ENCODE data around the gene MYO5A. TPM values are rescaled to one million over a fixed set of nuclear protein-coding genes. Genes with fewer than 3 reads are reported as not detected.
A peak's percentile ranks its signal among the peaks of the same experiment; 100 is the strongest.

Gene MYO5A
- polyA plus RNA-seq, 1 of the 3 experiments (the other 2 are of a cell fraction): 11.0 TPM

DNA sequence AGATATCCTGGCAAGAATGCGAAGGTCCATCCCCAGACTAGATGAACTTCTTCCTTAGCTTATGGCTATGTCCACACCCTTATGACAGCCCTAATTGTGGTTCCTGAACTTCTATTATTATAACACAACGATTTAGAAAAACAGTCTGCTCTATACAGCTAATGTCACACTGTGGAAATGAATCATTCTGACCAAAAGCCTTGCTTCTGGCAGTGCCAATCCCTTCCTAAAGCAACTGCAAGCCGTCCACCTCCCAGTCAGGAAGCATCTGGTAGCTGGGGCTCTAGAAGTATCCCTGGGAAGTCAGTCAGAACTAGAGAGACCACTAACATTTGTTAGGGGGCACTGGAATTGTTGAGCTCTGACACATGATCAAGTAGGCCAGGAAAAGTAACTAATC, 45.0 kb downstream of the MYO5A start (continued):
- TF ChIP-seq, protein P1, sequence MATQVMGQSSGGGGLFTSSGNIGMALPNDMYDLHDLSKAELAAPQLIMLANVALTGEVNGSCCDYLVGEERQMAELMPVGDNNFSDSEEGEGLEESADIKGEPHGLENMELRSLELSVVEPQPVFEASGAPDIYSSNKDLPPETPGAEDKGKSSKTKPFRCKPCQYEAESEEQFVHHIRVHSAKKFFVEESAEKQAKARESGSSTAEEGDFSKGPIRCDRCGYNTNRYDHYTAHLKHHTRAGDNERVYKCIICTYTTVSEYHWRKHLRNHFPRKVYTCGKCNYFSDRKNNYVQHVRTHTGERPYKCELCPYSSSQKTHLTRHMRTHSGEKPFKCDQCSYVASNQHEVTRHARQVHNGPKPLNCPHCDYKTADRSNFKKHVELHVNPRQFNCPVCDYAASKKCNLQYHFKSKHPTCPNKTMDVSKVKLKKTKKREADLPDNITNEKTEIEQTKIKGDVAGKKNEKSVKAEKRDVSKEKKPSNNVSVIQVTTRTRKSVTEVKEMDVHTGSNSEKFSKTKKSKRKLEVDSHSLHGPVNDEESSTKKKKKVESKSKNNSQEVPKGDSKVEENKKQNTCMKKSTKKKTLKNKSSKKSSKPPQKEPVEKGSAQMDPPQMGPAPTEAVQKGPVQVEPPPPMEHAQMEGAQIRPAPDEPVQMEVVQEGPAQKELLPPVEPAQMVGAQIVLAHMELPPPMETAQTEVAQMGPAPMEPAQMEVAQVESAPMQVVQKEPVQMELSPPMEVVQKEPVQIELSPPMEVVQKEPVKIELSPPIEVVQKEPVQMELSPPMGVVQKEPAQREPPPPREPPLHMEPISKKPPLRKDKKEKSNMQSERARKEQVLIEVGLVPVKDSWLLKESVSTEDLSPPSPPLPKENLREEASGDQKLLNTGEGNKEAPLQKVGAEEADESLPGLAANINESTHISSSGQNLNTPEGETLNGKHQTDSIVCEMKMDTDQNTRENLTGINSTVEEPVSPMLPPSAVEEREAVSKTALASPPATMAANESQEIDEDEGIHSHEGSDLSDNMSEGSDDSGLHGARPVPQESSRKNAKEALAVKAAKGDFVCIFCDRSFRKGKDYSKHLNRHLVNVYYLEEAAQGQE (IDR thresholded peaks at IDR 0.05; ENCODE audit: low read depth, low read length): no peak
- no peak for TF ChIP-seq NRF1 (IDR thresholded peaks at IDR 0.05; ENCODE audit: low read depth, low read length)
- TF ChIP-seq, protein P2, sequence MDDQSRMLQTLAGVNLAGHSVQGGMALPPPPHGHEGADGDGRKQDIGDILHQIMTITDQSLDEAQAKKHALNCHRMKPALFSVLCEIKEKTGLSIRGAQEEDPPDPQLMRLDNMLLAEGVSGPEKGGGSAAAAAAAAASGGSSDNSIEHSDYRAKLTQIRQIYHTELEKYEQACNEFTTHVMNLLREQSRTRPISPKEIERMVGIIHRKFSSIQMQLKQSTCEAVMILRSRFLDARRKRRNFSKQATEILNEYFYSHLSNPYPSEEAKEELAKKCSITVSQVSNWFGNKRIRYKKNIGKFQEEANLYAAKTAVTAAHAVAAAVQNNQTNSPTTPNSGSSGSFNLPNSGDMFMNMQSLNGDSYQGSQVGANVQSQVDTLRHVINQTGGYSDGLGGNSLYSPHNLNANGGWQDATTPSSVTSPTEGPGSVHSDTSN (IDR thresholded peaks at IDR 0.05): peak; percentile 62

DNA sequence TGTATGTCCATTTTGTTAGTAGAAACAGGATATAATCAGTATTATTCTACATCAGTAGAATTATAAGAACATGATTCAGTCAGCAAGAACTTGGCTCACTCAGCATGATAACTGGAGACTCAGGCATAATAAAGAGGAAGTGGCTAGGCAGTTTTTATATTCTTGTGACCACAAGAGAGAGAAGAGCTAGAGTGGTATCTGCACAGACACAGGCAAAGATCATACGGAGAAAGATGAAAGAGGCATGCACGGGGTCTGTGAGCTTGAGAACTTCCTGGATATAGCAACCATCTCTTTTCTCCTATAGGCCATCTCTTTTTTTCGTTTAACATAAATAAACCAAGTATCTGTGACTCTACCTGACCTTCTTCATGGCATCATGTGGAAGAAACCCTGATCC, 46.8 kb downstream of the MYO5A start:
- H3K27ac ChIP-seq (ENCODE audit: low read depth in 2 of 2, low read length in 1 of 2): peak overlapping the region in 1 of 2 experiments; percentile 75; a peak in 2 of 4 replicates
- POLR2A ChIA-PET: no interaction called here

DNA sequence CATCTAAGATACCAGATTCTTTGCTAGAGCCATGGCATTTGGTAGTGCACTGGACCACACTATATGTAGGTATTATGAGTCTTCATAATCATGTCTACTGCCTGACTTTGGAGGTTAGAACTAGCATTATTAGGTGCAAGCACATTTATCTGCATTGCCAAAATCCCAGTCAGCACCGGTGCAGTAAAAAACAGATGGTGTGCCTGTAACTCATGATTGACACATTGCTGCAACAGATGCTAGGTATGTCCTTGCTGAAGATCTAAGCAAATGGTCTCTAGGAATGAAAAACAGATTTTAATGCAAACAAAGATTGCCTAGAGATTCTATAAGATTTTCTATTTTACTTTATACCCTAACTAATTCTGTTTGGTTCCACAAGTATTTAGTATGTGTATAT, 47.7 kb downstream of the MYO5A start:
- peaks cover 51% of the 10 kb centered on the region; the same call in 1 of the 2 replicates for H3K79me2 ChIP-seq (ENCODE audit: insufficient read depth)
- ChIA-PET CTCF (interaction anchor here (1.6 kb wide), 1 partner anchor 8 kb away, joined by 4 read pairs; no protein-coding TSS in a partner anchor), POLR2A (no interaction called here)
- no peaks in the 10 kb centered on the region for H3K9me2 ChIP-seq
- H3K27ac ChIP-seq (ENCODE audit: low read depth in 2 of 2, low read length in 1 of 2): peak overlapping the region in 1 of 2 experiments; percentile 75; a peak in 2 of 4 replicates
- WGBS (ENCODE audit: low lambda C conversion rate): 100% methylated on average over 1 of the region's 1 CpG
- H3K4me1 ChIP-seq (ENCODE audit: control insufficient read depth in 1 of 2, insufficient read depth in 2 of 2, low read depth in 1 of 2, low read length in 1 of 2): peaks cover 1 to 25% of the 10 kb centered on the region in 2 experiments
- no peaks in the 10 kb centered on the region for H3K9me3 ChIP-seq
- H3K4me3 ChIP-seq (ENCODE audit: low read depth in 2 of 2, low read length in 1 of 2): no peak overlapping the region
- H3K9ac ChIP-seq: no peak overlapping the region
- no peak for DNase-seq
- H3F3A ChIP-seq (replicated peaks; ENCODE audit: insufficient read depth): peaks cover 26% of the 10 kb centered on the region
- peak overlapping the region; percentile 66 for H3K4me2 ChIP-seq
- H3K36me3 ChIP-seq (replicated peaks in 1 of 2; ENCODE audit: control insufficient read depth in 1 of 2, insufficient read depth in 2 of 2, low read length in 1 of 2): no peaks in the 10 kb centered on the region
- H2AFZ ChIP-seq (ENCODE audit: low read depth): no peak overlapping the region
- H4K20me1 ChIP-seq (ENCODE audit: insufficient read depth): no peaks in the 10 kb centered on the region
- H3K27me3 ChIP-seq (ENCODE audit: insufficient read depth): no peaks in the 10 kb centered on the region
- TF ChIP-seq, protein P3, sequence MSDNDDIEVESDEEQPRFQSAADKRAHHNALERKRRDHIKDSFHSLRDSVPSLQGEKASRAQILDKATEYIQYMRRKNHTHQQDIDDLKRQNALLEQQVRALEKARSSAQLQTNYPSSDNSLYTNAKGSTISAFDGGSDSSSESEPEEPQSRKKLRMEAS (IDR thresholded peaks at IDR 0.05; ENCODE audit: low read depth): no peak
- no peak for TF ChIP-seq POLR2AphosphoS5 (IDR thresholded peaks at IDR 0.05; ENCODE audit: low read depth, low read length)
- no peak for TF ChIP-seq ELF1 (IDR thresholded peaks at IDR 0.05)
- TF ChIP-seq MXI1 (IDR thresholded peaks at IDR 0.05; ENCODE audit: low read depth, low read length): no peak
- TF ChIP-seq EP300 (IDR thresholded peaks at IDR 0.05; ENCODE audit: borderline replicate concordance in 1 of 2, low read depth in 1 of 2, low read length in 1 of 2): no peak
- no peak for TF ChIP-seq RCOR1 (IDR thresholded peaks at IDR 0.05; ENCODE audit: low read length)
- TF ChIP-seq, protein P2 (IDR thresholded peaks at IDR 0.05): no peak
- TF ChIP-seq, protein P4, sequence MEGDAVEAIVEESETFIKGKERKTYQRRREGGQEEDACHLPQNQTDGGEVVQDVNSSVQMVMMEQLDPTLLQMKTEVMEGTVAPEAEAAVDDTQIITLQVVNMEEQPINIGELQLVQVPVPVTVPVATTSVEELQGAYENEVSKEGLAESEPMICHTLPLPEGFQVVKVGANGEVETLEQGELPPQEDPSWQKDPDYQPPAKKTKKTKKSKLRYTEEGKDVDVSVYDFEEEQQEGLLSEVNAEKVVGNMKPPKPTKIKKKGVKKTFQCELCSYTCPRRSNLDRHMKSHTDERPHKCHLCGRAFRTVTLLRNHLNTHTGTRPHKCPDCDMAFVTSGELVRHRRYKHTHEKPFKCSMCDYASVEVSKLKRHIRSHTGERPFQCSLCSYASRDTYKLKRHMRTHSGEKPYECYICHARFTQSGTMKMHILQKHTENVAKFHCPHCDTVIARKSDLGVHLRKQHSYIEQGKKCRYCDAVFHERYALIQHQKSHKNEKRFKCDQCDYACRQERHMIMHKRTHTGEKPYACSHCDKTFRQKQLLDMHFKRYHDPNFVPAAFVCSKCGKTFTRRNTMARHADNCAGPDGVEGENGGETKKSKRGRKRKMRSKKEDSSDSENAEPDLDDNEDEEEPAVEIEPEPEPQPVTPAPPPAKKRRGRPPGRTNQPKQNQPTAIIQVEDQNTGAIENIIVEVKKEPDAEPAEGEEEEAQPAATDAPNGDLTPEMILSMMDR (IDR thresholded peaks at IDR 0.05): no peak
- no peak for TF ChIP-seq NRF1 (IDR thresholded peaks at IDR 0.05; ENCODE audit: low read depth, low read length)
- TF ChIP-seq, protein P5, sequence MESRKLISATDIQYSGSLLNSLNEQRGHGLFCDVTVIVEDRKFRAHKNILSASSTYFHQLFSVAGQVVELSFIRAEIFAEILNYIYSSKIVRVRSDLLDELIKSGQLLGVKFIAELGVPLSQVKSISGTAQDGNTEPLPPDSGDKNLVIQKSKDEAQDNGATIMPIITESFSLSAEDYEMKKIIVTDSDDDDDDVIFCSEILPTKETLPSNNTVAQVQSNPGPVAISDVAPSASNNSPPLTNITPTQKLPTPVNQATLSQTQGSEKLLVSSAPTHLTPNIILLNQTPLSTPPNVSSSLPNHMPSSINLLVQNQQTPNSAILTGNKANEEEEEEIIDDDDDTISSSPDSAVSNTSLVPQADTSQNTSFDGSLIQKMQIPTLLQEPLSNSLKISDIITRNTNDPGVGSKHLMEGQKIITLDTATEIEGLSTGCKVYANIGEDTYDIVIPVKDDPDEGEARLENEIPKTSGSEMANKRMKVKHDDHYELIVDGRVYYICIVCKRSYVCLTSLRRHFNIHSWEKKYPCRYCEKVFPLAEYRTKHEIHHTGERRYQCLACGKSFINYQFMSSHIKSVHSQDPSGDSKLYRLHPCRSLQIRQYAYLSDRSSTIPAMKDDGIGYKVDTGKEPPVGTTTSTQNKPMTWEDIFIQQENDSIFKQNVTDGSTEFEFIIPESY (IDR thresholded peaks at IDR 0.05; ENCODE audit: borderline replicate concordance, low read depth): no peak

More for the DNA sequence above, 46.8 kb downstream of the MYO5A start:
- H3K79me2 ChIP-seq (ENCODE audit: insufficient read depth): peaks cover 53% of the 10 kb centered on the region; the same call in 1 of the 2 replicates
- CTCF ChIA-PET: interaction anchor here (0.8 kb wide), 1 partner anchor 21 kb away, joined by 3 read pairs; no protein-coding TSS in a partner anchor
- 63% methylated on average over 3 of the region's 3 CpGs for WGBS (ENCODE audit: low lambda C conversion rate)
- no peak overlapping the region for H2AFZ ChIP-seq (ENCODE audit: low read depth)
- no peak overlapping the region for H3K9ac ChIP-seq
- H3K27me3 ChIP-seq (ENCODE audit: insufficient read depth): no peaks in the 10 kb centered on the region
- H3K4me2 ChIP-seq: peak overlapping the region; percentile 66
- H3F3A ChIP-seq (replicated peaks; ENCODE audit: insufficient read depth): peaks cover 26% of the 10 kb centered on the region
- TF ChIP-seq TEAD4 (IDR thresholded peaks at IDR 0.05; ENCODE audit: borderline replicate concordance, insufficient read depth): no peak
- peak; percentile 53; the same call in 1 of the 2 replicates for TF ChIP-seq TCF12 (IDR thresholded peaks at IDR 0.05)
- TF ChIP-seq FOSL2 (IDR thresholded peaks at IDR 0.05; ENCODE audit: borderline replicate concordance, low read depth): peak; percentile 64
- TF ChIP-seq JUND (IDR thresholded peaks at IDR 0.05): peak; percentile 42
- TF ChIP-seq NFIC (IDR thresholded peaks at IDR 0.05; ENCODE audit: borderline replicate concordance): peak; percentile 68
- H3K36me3 ChIP-seq (replicated peaks in 1 of 2; ENCODE audit: control insufficient read depth in 1 of 2, insufficient read depth in 2 of 2, low read length in 1 of 2): no peaks in the 10 kb centered on the region
- no peak for DNase-seq
- H4K20me1 ChIP-seq (ENCODE audit: insufficient read depth): no peaks in the 10 kb centered on the region
- H3K4me1 ChIP-seq (ENCODE audit: control insufficient read depth in 1 of 2, insufficient read depth in 2 of 2, low read depth in 1 of 2, low read length in 1 of 2): peaks cover 3 to 25% of the 10 kb centered on the region in 2 experiments
- no peaks in the 10 kb centered on the region for H3K9me3 ChIP-seq
- no peak overlapping the region for H3K4me3 ChIP-seq (ENCODE audit: low read depth in 2 of 2, low read length in 1 of 2)
- H3K9me2 ChIP-seq: no peaks in the 10 kb centered on the region

Measured in SK-N-SH (cell line).